CD4-positive, alpha-beta T cell (primary cell): ENCODE results near the gene RMND5A. TPM values are rescaled to one million over a fixed set of nuclear protein-coding genes. Genes with fewer than 3 reads are reported as not detected.
A peak's percentile ranks its signal among the peaks of the same experiment; 100 is the strongest.

Experiments used
- ATAC-seq: fragments of 200-7000 bp; cut with Tn5 transposase; one replicate; pipeline ENCODE4 v1.10.0; 2022; ENCODE audit warnings: mild to moderate bottlenecking; ENCODE audit not compliant: poor library complexity
- CTCF ChIA-PET: fragments of 350-600 bp; sonication (Branson Sonifier 250); formaldehyde crosslinking; loops from one replicate; lab custom pipeline; 2021; ENCODE audit warnings: antibody characterized with exemption, inconsistent platforms; lab: Charles Lee
- POLR2A ChIA-PET: fragments of 350-600 bp; sonication (Branson Sonifier 250); formaldehyde crosslinking; loops from one replicate; lab custom pipeline; 2021; ENCODE audit warnings: antibody characterized with exemption, inconsistent platforms; lab: Charles Lee
- DNase-seq, 14 experiments: peaks; one replicate each; pipeline ENCODE4 v3.0.0-alpha.2; 2013 to 2020; ENCODE audit warnings: mixed read lengths in 2 of 14
- H3K27ac ChIP-seq, 2 donors: one replicate each; pipeline versions ENCODE4 v1.5.1 to v1.7.0; 2013; ENCODE audit warnings: low read length in 2 of 2, low read depth in 1 of 2, mild to moderate bottlenecking in 1 of 2
- H3K27me3 ChIP-seq, 2 experiments: 1 replicate in 1 of 2; 2 replicates in 1 of 2; pipeline versions ENCODE4 v1.6.1 to v1.7.0; 2013; ENCODE audit warnings: low read length in 2 of 2, control low read depth in 1 of 2, mild to moderate bottlenecking in 1 of 2, moderate library complexity in 1 of 2; ENCODE audit not compliant: insufficient read depth in 2 of 2, control insufficient read depth in 1 of 2
- H3K36me3 ChIP-seq: one replicate; pipeline ENCODE4 v1.6.1; 2013; ENCODE audit warnings: low read length, control low read depth; ENCODE audit not compliant: insufficient read depth
- H3K4me1 ChIP-seq: one replicate; pipeline ENCODE4 v1.6.1; 2013; ENCODE audit warnings: low read length, control low read depth; ENCODE audit not compliant: insufficient read depth
- H3K4me3 ChIP-seq: one replicate; pipeline ENCODE4 v1.5.1; 2013; ENCODE audit warnings: mild to moderate bottlenecking, low read length, moderate library complexity
- H3K9me3 ChIP-seq, 2 experiments: 1 replicate in 1 of 2; 2 replicates in 1 of 2; pipeline versions ENCODE4 v1.6.1 to v1.7.0; 2013; ENCODE audit warnings: low read length in 2 of 2, mild to moderate bottlenecking in 2 of 2, control low read depth in 1 of 2, moderate library complexity in 1 of 2; ENCODE audit not compliant: control insufficient read depth in 1 of 2, insufficient read depth in 1 of 2
- H3K27ac Mint-ChIP-seq: one replicate; pipeline ENCODE4 v1.8.0; 2020; ENCODE audit warnings: mixed read lengths
- H3K27me3 Mint-ChIP-seq: one replicate; pipeline ENCODE4 v1.8.0; 2021; ENCODE audit warnings: mixed read lengths
- H3K36me3 Mint-ChIP-seq: one replicate; pipeline ENCODE4 v1.8.0; 2021; ENCODE audit warnings: low read depth, mixed read lengths
- H3K4me1 Mint-ChIP-seq: one replicate; pipeline ENCODE4 v1.8.0; 2021; ENCODE audit warnings: low read depth, mixed read lengths
- H3K4me3 Mint-ChIP-seq: one replicate; pipeline ENCODE4 v1.8.0; 2020; ENCODE audit warnings: mild to moderate bottlenecking, mixed read lengths
- H3K9me3 Mint-ChIP-seq: one replicate; pipeline ENCODE4 v1.8.0; 2020; ENCODE audit warnings: mixed read lengths
- CTCF ChIP-seq: fragments of 200-600 bp; IDR thresholded peaks from one replicate; pipeline ENCODE4 v1.8.0; 2022; ENCODE audit warnings: antibody characterized with exemption, mild to moderate bottlenecking
- intact Hi-C, 2 experiments: fragments of 100-400 bp; cut with DNase I in 1 of 2; cut with micrococcal nuclease in 1 of 2; formaldehyde crosslinking; loops; one replicate each; pipeline versions ENCODE4 v1.15.1 to v1.9.0; 2023 to 2025; cut with DNase I, micrococcal nuclease
- total RNA-seq, 174 experiments: library from RNA in 2 of 174; stranded (reverse) in 2 of 174; gene quantifications; one replicate each; pipeline ENCODE4 v1.2.3 and lab custom pipeline; 2021 to 2026

RMND5A gene
- total RNA-seq, 2 experiments from 2014 or later, result 20.5 to 21.4 TPM

- DNase-seq, result peak in 3 of 14 experiments; percentile 17 to 51 (median 18)
- no peaks in the 10 kb centered on the region for H3K36me3 ChIP-seq
- H3K27me3 Mint-ChIP-seq, result peaks cover 54% of the 10 kb centered on the region
These were observed 89.5 kb downstream of the RMND5A start for GRCh38 chr2:86809481-86810121.

GRCh38 chr2:86815611-86816010 lies 95.5 kb downstream of the RMND5A start:
- Mint-ChIP-seq H3K27me3 (peaks cover 30% of the 10 kb centered on the region), H3K36me3 (no peaks in the 10 kb centered on the region), H3K9me3 (no peaks in the 10 kb centered on the region), H3K27ac (no peak overlapping the region), H3K4me3 (no peak overlapping the region), H3K4me1 (peaks cover 9% of the 10 kb centered on the region)
- DNase-seq (peak in 1 of 14 experiments; percentile 40), ATAC-seq (no peak)
- TF ChIP-seq CTCF, result no peak
- H3K4me3 ChIP-seq, result no peak overlapping the region
- H3K27ac ChIP-seq, result no peak overlapping the region
- CTCF ChIA-PET, result no interaction called here
- no peaks in the 10 kb centered on the region for H3K4me1 ChIP-seq
- peaks cover 5 to 6% of the 10 kb centered on the region in 2 experiments for H3K27me3 ChIP-seq
- no peaks in the 10 kb centered on the region for H3K36me3 ChIP-seq
- no peaks in the 10 kb centered on the region for H3K9me3 ChIP-seq
- POLR2A ChIA-PET, result interaction anchor here (1.1 kb wide), 1 partner anchor 10 kb away, joined by 3 read pairs; no protein-coding TSS in a partner anchor
- intact Hi-C loops, result no loop called here

More at GRCh38 chr2:86809481-86810121, 89.5 kb downstream of the RMND5A start:
- Mint-ChIP-seq H3K36me3 (no peaks in the 10 kb centered on the region), H3K4me3 (no peak overlapping the region), H3K4me1 (peaks cover 19% of the 10 kb centered on the region), H3K9me3 (no peaks in the 10 kb centered on the region), H3K27ac (no peak overlapping the region)
- no peak for TF ChIP-seq CTCF
- ChIA-PET CTCF (no interaction called here), POLR2A (interaction anchor here (1.5 kb wide), 1 partner anchor 16 kb away, joined by 6 read pairs; no protein-coding TSS in a partner anchor)
- ATAC-seq, result no peak
- peak overlapping the region; percentile 52 for H3K4me3 ChIP-seq
- H3K27ac ChIP-seq, result no peak overlapping the region
- H3K27me3 ChIP-seq, result peaks cover 25% of the 10 kb centered on the region in 2 experiments
- H3K4me1 ChIP-seq, result peaks cover 28% of the 10 kb centered on the region
- H3K9me3 ChIP-seq, result peaks cover 0 to 3% of the 10 kb centered on the region in 2 experiments
- intact Hi-C loops, result no loop called here

- Histone ChIP-seq H3K36me3 (no peaks in the 10 kb centered on the region), H3K4me3 (no peak overlapping the region), H3K9me3 (peaks cover 0 to 4% of the 10 kb centered on the region in 2 experiments), H3K4me1 (no peaks in the 10 kb centered on the region), H3K27me3 (peaks cover 2 to 5% of the 10 kb centered on the region in 2 experiments), H3K27ac (no peak overlapping the region)
- H3K36me3 Mint-ChIP-seq, result no peaks in the 10 kb centered on the region
- H3K27ac Mint-ChIP-seq, result no peak overlapping the region
- intact Hi-C loops, result no loop called here
- CTCF ChIA-PET, result no interaction called here
- peaks cover 9% of the 10 kb centered on the region for H3K4me1 Mint-ChIP-seq
- DNase-seq (no peak), ATAC-seq (no peak)
- H3K27me3 Mint-ChIP-seq, result peaks cover 12% of the 10 kb centered on the region
- H3K4me3 Mint-ChIP-seq, result no peak overlapping the region
- peaks cover 2% of the 10 kb centered on the region for H3K9me3 Mint-ChIP-seq
- POLR2A ChIA-PET, result no interaction called here
- TF ChIP-seq CTCF, result no peak
These were observed 98.2 kb downstream of the RMND5A start for GRCh38 chr2:86818114-86818801.
